Breast epithelium (tissue), 3 donors: ENCODE data around the gene DNPEP.

Experiments used
- POLR2AphosphoS5 ChIP-seq, 3 donors: sonication (generic); formaldehyde crosslinking; IDR thresholded peaks; one replicate each; pipeline ENCODE4 v1.6.1; 2017; ENCODE audit warnings: antibody characterized with exemption in 3 of 3
- TF ChIP-seq, protein P1 (sequence below), 3 donors: fragments of 450-650 bp; IDR thresholded peaks; one replicate each; pipeline ENCODE4 v1.5.1; 2016 to 2017; ENCODE audit warnings: antibody characterized with exemption in 3 of 3, mild to moderate bottlenecking in 3 of 3, moderate library complexity in 3 of 3

- TF ChIP-seq, protein P1, sequence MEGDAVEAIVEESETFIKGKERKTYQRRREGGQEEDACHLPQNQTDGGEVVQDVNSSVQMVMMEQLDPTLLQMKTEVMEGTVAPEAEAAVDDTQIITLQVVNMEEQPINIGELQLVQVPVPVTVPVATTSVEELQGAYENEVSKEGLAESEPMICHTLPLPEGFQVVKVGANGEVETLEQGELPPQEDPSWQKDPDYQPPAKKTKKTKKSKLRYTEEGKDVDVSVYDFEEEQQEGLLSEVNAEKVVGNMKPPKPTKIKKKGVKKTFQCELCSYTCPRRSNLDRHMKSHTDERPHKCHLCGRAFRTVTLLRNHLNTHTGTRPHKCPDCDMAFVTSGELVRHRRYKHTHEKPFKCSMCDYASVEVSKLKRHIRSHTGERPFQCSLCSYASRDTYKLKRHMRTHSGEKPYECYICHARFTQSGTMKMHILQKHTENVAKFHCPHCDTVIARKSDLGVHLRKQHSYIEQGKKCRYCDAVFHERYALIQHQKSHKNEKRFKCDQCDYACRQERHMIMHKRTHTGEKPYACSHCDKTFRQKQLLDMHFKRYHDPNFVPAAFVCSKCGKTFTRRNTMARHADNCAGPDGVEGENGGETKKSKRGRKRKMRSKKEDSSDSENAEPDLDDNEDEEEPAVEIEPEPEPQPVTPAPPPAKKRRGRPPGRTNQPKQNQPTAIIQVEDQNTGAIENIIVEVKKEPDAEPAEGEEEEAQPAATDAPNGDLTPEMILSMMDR (IDR thresholded peaks at IDR 0.05): no peak
- no peak for TF ChIP-seq POLR2AphosphoS5 (IDR thresholded peaks at IDR 0.05)
Observed at GRCh38 chr2:219381448-219381847, 6.3 kb downstream of the DNPEP start.
